Measurements from ENCODE around the gene AOAH. TPM values are rescaled to one million over a fixed set of nuclear protein-coding genes. Genes with fewer than 3 reads are reported as not detected.
A peak's percentile ranks its signal among the peaks of the same experiment; 100 is the strongest.

Gene AOAH
- total RNA-seq, 1 experiment from 2014 or later, result 0.79 TPM

DNA sequence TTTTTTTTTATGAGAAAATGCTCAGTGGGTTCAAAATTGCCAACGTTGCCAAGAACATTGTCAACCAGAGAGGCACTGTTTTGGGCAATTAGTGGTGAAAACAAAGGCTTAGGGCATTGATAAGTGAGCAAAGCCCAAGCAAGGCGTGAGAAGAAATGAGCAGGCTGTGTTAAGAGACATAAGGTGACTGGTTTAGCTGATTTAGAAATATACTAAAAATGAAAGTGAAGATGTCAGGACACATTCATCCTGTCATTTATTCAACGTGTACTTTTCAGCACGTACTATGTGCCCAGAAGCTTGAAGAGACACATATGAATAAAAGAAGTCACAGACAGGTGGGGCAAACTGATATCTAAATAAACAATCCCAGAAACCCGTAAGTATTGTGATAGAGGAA lies 31.8 kb downstream of the AOAH start:
- no peak for DNase-seq (ENCODE audit: low read depth)

DNA sequence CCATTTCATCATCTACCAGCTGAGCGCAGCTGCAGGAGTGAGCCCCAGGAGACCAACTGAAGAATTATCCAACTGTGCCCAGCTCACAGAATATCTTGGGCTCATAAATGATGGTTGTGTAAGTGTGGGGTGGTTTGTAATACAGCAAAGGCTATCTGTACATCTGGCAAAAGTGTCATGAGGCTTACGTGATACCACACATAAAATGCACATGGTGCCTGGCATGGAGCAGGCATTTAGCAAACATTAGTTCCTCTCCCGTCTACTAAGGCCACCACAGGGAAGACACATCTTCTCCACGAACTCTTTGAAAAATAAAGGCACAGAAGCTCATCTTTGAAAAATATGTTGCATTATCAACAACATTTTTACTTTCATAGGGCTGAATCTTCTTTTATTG lies 32.3 kb downstream of the AOAH start:
- DNase-seq (ENCODE audit: low read depth), result no peak

DNA sequence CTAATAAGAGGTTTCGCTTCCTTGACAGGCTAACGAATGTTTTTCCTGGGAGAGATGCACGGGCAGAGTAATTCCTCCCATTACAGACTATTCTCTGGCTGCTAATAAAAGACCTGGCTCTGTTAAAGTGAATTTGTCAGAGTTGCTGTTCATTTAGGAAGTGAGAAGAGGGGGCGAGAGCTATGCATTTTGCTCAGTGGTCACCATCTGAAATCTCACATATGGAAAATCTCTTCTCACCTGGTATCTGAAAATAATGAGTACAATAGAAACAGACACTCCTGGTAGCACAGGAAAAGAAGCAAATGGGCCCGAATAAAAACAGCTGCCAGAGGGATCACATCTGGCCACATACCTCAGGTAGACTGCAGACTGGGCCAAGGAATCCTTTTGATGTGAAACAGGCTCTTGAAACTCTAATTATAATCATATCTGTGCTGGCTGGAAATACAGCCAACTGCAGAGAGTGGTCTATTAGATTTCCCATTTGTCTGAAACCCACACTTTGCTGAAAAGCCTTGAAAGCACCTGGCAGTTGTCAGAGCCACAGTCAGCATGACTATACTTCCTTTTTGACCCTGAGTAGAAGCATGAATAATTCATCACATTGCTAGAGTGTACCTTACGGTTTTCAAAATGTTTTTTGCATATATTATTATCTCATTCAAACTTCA lies 33.6 kb downstream of the AOAH start:
- peak; percentile 24 for DNase-seq (ENCODE audit: low read depth)

DNA sequence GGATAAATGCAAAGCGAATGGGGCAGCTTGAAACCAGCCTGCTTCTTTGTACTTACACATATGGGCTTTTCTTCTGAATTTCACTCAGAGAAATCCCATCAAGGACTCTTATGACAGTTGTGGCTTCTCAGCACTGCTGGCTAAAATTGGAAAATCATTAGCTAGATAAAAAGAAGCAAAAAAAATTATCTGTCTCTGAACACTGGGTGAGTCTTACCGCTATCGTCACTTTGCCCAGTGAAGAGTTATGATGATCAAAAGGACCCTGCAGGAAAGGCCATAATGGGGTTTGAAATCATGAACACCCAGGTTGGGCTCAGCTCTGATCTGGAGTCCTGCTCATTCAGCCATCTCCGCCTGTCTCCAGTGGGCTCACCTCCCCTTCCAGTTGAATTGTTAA lies 34.3 kb downstream of the AOAH start:
- no peak for DNase-seq (ENCODE audit: low read depth)

DNA sequence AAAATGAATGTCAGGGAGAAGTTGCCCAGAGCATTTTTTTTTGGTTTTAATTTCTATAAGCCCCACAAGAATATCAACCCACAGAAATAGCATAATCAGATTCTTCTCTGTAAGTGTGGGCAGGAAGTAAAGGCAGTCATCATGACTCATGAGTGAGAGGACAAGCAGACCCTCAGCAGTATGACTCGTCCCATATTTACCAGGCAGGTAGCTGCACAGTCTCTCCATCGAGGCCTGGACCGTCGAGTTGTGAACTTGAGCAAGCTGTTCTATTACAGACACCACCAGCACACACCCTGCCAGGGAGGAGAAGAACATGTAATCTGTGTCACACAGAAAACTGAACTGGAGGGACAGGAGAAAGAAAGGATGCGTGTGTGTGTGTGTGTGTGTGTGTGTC lies 37.8 kb downstream of the AOAH start:
- peak; percentile 91 for DNase-seq (ENCODE audit: low read depth)

DNA sequence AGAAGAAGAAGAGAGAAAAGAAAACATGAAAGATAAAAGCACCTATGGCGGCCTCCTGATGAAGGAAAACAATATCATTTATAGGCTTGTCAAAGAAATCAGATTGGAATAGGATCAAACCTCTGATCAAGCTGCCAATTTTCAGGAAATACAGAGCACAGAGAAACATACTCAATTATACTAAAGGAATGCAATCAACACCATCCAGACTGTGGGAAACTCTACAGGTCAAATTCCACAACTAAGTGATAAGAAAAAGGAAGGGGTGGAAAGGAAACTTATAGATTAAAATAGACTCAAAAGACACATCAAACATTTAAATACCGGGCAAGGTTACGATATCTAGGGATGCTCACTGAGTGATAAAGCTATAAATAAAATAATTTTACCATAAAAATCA lies 39.3 kb downstream of the AOAH start:
- DNase-seq (ENCODE audit: low read depth), result no peak

DNA sequence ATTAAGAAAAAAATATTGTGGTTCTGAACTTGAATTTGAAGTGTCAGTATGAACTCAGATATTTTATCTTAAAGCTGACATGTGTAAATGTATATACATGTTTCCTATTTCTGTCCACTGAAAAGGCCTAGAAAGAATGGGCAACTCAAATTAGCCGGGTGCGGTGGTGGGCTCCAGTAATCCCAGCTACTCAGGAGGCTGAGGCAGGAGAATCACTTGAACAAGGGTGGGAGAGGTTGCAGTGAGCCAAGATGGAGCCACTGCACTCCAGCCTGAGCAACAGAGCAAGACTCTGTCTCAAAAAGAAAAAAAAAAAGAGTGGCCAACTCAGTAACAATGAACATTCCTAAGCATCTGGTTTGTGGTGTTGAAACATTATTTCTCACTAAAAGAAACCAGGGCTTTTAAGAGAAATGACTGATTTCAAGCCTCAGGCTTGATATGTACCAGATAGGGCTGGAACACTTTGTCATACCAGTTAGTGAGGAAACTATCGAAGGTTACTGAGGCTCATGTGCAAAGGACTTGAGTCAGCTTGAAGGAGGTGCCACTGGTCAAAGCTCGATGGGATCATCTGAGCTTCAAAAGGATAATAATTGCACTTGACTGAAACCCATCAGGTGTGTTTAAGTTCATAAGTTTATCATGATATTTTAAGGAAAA lies 40.5 kb downstream of the AOAH start:
- DNase-seq (ENCODE audit: low read depth), result no peak

DNA sequence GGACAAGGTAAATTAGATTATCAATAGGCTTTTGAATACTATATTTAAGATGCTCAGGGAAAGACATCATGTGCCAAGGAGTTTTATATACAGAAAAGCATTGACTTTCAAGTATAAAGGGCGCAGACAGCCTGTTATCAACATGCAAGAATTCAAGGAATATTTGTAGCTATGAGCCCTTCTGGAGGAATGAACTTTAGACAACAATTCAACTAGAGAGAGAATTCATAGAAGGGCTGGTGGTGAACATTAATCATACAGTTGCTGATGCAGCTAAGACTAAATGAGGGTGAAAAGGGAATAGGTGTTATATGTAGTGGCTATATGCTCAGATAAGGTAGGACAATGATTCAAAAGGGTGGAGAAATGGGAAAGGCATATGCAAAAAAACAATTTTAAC lies 41.2 kb downstream of the AOAH start:
- no peak for DNase-seq (ENCODE audit: low read depth)

DNA sequence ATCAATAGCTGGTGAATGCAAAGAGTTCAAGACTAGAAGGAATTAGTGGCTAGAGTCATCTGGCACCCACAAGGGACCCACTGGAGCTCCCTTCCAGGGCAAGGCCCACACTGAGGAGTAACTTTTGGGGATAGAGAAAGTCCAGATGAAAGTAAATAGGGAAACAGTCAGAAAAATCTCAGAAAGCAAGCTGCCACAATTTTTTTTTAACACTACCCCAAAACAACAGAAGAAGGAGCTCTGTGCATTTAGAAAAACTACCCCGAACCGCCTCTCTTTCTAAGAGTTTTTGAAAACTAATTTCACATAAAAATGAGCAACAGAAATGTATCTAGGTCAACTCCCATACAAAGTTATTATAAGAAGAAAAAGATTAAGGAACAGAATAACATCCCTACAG lies 42.2 kb downstream of the AOAH start:
- no peak for DNase-seq (ENCODE audit: low read depth)

DNA sequence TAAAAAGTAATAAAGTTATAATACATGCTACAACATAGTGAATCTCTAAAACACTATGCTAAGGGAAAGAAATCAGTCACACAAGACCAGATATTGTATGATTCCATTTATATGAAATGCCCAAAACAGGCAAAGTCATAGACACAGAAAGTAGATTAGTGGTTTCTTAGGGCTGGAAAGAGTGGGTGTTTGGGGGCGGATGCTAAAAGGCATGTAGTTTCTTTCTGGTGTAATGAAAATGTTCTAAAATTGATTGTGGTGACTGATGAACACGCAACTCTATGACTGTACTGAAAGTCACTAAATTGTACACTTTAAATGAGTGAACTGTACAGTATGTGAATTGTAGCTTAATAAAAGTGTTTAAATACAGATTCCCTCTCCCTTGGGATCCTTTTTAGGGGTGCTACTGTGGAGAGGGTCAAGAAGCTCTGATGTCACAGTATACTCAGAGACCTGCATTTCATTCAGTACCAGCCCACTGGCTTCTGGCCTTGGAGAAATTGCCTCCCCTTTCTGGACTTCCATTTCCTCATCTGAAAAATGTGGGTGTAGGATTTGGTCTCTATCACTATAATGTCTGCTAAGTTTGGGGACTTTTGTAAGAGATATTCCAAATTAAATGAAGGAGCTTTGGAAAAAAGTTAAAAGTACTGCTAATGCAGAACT lies 46.4 kb downstream of the AOAH start:
- no peak for DNase-seq (ENCODE audit: low read depth)

DNA sequence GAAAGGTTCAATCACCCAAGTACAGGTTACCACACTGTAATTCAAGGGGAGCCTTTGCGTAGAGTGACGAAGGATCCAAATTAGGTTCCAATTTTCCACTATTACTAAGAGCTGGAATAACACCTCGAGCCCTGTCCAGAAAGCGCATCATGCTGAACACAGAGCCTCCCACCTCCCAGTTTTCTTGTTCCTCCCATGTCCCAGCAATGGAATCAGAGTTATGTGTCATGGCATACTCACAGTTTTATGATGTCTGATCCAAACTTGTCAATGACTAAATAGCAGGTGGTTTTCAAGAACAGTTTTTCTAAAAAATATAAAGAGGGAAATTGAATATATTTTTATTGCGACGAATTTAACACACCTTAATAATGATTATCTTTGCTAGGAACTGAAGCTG lies 50.6 kb downstream of the AOAH start:
- peak; percentile 30 for DNase-seq (ENCODE audit: low read depth)

DNA sequence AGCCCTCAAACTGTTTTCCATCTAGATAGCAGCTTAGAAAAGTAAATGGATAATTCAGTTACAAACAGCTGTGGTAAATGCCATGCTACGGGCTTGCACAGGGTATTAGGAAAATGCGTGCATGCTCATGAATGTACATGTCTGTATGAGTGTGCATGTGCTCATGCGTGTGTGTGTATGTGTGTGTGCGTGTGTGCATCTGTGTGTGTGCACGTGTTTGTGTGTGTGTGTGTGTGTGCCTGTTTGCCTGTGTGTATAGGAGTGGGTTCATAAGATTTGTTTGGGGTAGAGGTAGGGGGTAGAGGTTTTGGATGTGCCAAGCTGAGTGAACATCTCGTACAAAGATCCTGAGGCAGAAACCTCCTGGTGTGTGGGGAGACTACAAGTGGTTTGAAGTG lies 52.9 kb downstream of the AOAH start:
- no peak for DNase-seq (ENCODE audit: low read depth)

DNA sequence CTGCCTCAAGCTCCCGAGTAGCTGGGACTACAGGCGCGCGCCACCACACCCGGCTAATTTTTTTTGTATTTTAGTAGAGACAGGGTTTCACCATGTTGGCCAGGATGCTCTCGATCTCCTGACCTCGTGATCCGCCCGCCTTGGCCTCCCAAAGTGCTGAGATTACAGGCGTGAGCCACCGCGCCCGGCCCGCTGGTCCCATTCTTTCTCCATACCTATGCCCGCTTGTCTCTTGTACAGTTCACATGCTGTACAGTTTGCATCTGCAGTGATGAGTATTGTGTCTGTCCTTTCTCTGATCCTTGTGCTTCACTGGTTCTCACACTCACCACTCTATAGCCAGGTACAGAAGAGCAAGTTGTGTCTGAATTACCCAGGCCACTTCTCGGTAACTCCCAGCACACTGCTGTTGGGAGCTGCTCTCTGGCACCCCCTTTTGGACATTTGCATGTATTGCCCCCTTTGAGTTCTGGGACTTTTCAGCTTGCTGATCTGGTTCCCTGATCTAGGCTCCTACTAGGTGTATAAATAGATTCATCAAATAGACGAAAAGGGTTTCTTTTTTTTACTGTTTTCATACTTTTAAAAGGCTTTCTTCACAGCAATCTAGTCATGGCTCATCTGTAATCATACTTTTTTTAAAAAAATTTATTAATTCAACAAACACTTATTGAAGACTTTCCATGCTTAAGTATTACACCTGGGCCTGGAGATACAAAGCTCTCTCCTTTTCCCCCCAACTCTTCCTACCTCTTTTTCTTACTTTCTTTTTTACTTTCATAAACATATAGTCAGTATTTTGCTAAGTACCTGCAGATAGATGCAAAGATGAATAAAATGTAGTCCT lies 53.5 kb downstream of the AOAH start:
- DNase-seq (ENCODE audit: low read depth), result peak; percentile 58

DNA sequence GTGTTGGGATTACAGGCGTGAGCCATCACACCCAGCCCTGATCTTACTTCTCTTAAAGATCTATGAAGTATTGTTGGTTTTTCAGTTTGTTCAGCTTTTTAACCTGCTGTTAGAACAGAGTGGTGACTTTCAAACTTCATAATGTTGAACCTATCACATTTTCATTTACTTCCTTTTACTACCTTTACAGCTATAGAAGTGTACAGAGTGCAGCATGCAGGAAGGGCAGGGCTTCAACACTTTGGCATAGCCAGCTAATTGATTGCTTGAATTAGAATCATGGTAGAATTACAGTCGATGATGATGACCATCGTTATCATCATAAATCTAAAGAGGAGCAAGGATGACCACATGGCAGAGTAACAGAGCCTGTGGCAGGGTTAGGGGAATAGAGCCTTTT lies 55.5 kb downstream of the AOAH start:
- no peak for DNase-seq (ENCODE audit: low read depth)

DNA sequence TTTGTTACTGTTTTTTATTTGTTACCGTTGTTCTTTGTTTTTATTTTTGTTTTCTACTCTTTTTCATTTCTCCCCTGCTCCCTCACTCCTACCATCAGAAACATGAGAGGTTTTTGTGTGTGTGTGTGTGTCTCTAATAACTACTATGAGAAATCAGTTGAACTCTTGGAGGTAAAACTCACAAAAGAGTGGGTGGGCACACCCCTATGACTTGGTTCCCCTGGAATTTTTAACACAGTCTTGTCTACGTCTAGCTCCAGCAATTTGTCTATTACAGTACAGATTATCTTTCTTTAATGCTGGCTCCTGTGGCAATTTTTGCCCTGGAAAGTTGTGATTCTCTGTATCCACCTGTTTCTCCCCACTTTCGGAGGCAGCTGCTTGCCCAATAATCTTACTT lies 56.2 kb downstream of the AOAH start:
- DNase-seq (ENCODE audit: low read depth), result no peak

DNA sequence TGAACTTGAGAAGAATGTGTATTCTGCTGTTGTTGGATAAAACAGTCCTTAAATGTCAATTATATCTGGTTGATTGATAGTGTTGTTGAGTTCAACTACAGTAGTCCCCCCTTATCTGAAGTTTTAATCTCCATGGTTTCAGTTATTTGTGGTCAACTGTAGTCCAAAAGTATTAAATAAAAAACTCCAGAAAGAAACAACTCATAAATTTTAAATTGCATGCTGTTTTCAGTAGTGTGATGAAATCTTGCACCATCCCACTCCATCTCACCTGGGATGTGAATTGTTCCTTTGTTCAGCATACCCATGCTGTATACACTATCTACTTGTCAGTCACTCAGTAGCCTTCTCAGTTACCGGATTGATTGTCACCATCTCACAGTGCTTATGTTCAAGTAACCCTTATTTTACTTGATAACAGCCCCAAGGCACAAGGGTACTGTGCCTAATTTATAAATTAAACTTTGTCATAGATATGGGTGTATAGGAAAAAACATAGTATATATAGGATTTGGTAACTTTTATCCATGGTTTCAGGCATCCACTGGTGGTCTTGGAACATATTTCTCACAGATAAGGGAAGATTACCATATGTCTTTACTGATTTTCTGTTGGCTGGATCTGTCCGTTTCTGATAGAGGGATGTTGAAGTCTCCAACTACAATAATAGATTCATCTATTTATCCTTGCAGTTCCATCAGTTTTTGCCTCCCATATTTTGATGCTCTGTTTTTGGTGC lies 57.1 kb downstream of the AOAH start:
- DNase-seq (ENCODE audit: low read depth), result no peak

DNA sequence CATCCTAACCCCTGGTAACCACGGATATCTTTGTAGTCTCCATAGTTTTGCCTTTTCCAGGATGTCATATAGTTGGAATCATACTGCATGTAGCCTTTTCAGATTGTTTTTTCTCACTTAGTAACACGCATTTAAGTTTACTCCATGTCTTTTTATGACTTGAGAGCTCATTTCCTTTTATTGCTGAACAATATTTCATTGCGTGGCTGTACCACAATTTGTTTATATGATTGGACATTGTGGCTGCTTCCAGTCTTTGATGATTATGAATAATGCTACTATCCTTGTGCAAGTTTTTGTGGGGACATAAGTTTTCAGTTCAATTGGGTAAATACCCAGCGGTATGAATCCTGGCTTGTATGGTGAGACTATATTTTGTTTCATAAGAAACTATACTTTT lies 60.8 kb downstream of the AOAH start:
- DNase-seq (ENCODE audit: low read depth), result no peak

DNA sequence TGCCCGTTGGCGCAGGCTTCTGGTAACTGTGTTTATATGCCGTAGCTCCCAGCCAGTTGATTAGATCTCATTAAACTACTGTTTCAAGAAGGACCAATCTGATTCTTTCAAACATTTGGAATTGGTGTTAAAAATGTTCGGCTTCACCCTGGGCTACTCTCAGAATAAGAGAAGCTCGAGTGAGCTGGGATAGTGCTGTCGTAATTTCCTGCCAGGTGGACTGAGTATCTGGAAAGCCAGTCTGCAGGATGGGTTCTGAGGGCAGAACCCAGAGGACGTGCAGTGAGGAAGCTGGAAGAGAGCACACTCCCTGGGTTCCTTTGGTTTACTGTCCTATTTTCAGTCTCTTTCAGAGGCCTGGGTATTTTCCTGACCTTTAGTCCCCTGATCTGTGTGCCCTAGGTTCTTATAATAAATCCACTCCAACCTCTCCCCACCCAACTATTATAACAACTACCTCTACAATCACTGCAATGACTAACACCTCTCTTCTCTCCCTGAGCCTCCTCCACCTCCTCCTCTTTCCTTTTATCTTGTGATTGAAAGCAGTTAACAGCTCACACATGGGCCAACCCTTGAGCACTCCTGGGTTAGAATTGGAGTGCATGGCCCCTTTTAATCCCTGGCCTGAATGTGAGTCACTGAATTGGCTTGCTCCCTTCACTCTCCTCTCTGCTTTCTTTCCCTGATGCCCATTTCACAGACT lies 63.0 kb downstream of the AOAH start:
- DNase-seq (ENCODE audit: low read depth), result peak; percentile 88

DNA sequence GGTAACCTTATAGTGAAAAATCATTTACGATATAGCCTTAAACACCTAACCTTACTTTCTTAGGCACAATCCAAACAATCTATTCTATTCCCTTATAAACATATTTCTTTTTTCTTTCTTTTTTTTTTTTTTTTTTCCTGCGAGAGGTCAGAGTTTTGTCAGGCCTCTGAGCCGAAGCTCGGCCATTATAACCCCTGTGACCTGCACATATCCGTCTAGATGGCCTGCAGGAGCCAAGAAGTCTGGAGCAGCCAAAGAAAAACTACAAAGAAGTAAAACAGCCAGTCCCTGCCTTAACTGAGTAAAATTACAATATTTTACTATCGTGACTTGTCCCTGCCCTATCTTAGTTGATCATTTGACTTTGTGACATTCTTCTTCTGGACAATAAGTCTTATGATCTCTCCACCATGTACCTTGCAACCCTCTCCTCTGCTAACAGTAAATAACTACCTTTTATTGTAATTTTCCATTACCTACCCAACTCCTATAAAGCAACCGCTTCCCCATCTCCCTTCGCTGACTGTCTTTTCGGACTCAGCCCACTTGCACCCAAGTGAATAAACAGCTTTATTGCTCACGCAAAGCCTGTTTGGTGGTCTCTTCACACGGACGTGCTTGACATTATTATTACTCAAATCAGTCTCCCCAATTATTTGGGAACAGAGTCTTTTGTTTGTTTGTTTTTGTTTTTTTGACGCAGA lies 64.5 kb downstream of the AOAH start:
- DNase-seq (ENCODE audit: low read depth), result no peak

DNA sequence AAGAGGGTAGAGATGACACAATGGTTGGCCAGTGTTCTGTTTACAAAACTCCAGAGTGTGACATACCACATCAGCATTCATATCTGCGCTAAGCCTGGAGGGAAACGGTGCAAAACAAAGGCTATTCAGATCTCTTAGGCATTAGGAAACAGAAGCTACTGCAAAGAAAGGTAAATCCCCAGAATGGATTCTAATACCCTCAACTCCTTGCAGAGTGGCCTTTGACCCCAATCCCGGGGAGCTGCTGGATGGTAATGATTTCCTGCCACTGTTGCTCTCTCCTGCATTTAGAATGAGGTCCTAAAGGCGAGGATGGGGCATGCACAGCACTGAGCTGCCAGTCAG lies 65.2 kb downstream of the AOAH start:
- DNase-seq (ENCODE audit: low read depth), result peak; percentile 87
